ENCODE results near the gene ATRIP. TPM values are rescaled to one million over a fixed set of nuclear protein-coding genes. Genes with fewer than 3 reads are reported as not detected.

ATRIP gene
- total RNA-seq, 4 donors from 2014 or later, result 7.5 to 10.5 (median 9.3) TPM

DNA sequence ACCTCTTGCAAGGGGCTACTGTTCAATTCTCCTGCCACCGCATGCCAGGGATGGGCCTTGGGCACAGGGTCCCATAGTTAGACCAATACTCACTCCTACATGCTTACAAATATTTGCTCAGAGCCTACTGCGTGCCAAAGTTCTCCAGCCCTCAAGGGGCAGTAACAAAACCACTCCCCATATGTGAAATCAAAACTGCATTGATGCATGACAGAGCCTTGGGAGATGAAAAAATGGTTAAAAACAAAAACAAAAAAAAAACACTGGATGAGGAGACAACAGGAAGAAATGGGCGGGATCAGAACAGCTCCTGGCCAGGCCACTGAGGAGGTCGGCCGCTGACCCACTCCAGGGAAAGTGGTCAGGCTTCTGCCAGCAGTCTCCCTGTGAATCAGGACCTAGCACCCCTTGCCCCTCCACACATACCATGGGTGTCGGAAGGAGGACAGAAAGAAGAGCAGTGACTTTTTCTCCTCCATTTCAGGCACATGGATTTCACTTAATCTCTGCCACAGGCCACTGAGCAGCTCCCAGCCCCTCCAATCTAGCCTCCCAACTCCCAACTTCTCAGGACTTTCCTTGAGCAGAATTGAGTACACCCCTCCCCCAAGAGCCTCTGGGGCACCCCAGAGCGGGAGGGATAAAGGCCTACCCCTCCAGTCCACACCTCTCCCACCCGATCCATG lies 19.4 kb upstream of the ATRIP start:
- H3K4me3 ChIP-seq, result peak overlapping the region in 3 of 4 donors; percentile 27 to 78 (median 74)
- no peaks in the 10 kb centered on the region for H3K9me3 ChIP-seq
- peaks cover 0 to 89% (median 41%) of the 10 kb centered on the region in 4 donors for H3K4me1 ChIP-seq
- no peaks in the 10 kb centered on the region for H3K27me3 ChIP-seq
- peak overlapping the region; percentile 95 to 98 (median 96) for H3K27ac ChIP-seq
- DNase-seq (ENCODE audit: low spot score in 2 of 2), result no peak
- H3K36me3 ChIP-seq, result peaks cover 0 to 20% (median 3%) of the 10 kb centered on the region in 3 donors
- TF ChIP-seq, protein P1, sequence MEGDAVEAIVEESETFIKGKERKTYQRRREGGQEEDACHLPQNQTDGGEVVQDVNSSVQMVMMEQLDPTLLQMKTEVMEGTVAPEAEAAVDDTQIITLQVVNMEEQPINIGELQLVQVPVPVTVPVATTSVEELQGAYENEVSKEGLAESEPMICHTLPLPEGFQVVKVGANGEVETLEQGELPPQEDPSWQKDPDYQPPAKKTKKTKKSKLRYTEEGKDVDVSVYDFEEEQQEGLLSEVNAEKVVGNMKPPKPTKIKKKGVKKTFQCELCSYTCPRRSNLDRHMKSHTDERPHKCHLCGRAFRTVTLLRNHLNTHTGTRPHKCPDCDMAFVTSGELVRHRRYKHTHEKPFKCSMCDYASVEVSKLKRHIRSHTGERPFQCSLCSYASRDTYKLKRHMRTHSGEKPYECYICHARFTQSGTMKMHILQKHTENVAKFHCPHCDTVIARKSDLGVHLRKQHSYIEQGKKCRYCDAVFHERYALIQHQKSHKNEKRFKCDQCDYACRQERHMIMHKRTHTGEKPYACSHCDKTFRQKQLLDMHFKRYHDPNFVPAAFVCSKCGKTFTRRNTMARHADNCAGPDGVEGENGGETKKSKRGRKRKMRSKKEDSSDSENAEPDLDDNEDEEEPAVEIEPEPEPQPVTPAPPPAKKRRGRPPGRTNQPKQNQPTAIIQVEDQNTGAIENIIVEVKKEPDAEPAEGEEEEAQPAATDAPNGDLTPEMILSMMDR (IDR thresholded peaks at IDR 0.05), result no peak
- TF ChIP-seq POLR2A (IDR thresholded peaks at IDR 0.05), result peak in 1 of 2 donors; percentile 46
- TF ChIP-seq EP300 (IDR thresholded peaks at IDR 0.05), result peak in 1 of 2 donors; percentile 50
- 19 to 26% methylated on average over 8 of the region's 8 CpGs for WGBS, 2 donors

DNA sequence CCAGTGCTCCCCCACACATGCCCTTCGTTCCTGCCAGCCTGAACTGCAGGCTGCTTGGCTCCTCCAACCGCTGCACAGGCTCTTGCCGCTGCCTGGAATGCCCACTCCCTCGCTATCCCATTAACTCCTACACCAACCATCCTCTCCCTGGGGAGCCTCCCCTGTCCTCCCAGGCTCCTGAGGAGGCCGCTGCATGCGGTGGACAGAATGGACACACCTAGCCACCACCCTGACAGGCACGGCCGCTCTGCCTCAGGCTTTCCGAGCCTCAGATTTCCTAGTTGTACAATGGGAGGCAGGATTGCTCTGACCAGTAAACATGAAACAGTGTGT lies 18.9 kb upstream of the ATRIP start:
- Histone ChIP-seq H3K36me3 (peaks cover 0 to 21% (median 3%) of the 10 kb centered on the region in 3 donors), H3K4me1 (peaks cover 0 to 89% (median 41%) of the 10 kb centered on the region in 4 donors), H3K27me3 (no peaks in the 10 kb centered on the region), H3K9me3 (no peaks in the 10 kb centered on the region), H3K27ac (peak overlapping the region; percentile 95 to 98 (median 96)), H3K4me3 (peak overlapping the region in 3 of 4 donors; percentile 27 to 78 (median 74))
- no peak for TF ChIP-seq POLR2A (IDR thresholded peaks at IDR 0.05)
- TF ChIP-seq EP300 (IDR thresholded peaks at IDR 0.05), result no peak
- TF ChIP-seq, protein P1 (IDR thresholded peaks at IDR 0.05), result no peak
- no peak for DNase-seq (ENCODE audit: low spot score in 2 of 2)
- WGBS, 2 donors, result 56 to 60% methylated on average over 9 of the region's 9 CpGs

DNA sequence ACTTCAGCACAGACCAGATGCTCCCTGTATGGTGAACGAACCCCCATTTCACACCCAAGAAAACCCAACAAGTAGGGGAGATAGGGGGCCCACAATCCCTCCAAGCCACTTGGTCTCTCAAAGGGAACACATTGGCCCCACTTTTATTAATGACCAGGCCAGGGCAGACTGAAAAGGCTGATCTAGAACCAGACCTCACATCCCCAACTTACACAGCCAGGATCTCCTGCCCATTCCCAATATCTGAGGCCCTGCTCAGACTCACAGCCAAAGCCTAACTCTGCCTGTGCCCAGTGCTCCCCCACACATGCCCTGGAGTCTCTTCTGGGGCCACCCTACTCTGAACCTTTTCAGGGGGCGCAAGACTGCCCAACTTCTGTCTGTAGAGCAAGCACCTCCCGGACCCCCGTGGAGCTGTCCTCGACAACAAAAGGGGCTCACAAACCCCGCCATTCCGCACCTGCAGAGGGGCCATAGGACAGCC lies 18.4 kb upstream of the ATRIP start:
- peaks cover 0 to 89% (median 44%) of the 10 kb centered on the region in 4 donors for H3K4me1 ChIP-seq
- peaks cover 0 to 21% (median 7%) of the 10 kb centered on the region in 3 donors for H3K36me3 ChIP-seq
- TF ChIP-seq EP300 (IDR thresholded peaks at IDR 0.05), result no peak
- DNase-seq (ENCODE audit: low spot score in 2 of 2), result no peak
- no peaks in the 10 kb centered on the region for H3K27me3 ChIP-seq
- no peaks in the 10 kb centered on the region for H3K9me3 ChIP-seq
- H3K27ac ChIP-seq, result peak overlapping the region; percentile 95 to 98 (median 96)
- 79 to 81% methylated on average over 4 to 7 of the region's 7 CpGs for WGBS, 2 donors
- H3K4me3 ChIP-seq, result peak overlapping the region; percentile 74 to 87 (median 80)

DNA sequence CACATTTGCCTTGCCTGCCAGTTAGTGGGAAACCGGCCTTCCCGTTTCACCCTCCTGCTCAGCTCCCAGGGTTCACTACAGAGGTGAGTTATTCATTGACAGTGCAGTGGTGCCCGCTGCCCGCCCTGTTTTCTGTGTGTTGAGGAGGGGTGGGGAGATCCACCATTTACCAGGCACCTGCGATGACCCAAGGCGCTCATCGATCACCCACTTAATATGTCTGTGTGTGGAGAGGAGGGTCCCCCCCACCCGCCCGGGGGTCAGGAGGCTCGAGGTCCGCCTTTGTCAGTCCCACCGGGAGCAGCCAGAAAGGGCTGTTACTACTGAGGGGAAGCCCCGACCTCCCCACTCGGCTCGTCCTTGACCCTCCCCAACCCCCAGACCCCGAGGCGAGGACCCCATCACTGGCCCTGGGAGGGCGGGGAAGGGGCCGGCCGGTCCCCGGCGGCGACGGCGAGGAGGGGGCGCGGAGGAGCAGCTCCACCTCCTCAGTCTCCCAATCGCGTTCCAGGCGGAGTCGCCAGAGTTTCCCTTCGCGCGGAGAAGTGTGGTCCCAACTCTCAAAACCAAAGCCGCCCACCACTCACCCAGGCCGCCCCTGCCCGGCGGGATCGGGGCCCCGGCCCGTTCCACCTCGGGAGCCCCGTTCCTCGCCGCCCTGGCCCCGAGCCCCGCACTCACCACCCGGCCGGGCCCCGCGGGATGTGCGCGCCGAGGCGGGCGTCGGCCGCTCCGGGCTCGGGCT lies 17.8 kb upstream of the ATRIP start:
- H3K36me3 ChIP-seq, result peaks cover 0 to 19% (median 4%) of the 10 kb centered on the region in 3 donors
- TF ChIP-seq POLR2A (IDR thresholded peaks at IDR 0.05) (peak; percentile 46 to 76), EP300 (IDR thresholded peaks at IDR 0.05) (peak in 1 of 2 donors; percentile 69)
- TF ChIP-seq, protein P1 (IDR thresholded peaks at IDR 0.05), result no peak
- 5 to 20% methylated on average over 7 to 33 of the region's 60 CpGs for WGBS, 2 donors
- H3K9me3 ChIP-seq, result no peaks in the 10 kb centered on the region
- H3K27ac ChIP-seq, result peak overlapping the region; percentile 95 to 98 (median 96)
- H3K27me3 ChIP-seq, result no peaks in the 10 kb centered on the region
- peaks cover 0 to 87% (median 44%) of the 10 kb centered on the region in 4 donors for H3K4me1 ChIP-seq
- peak overlapping the region; percentile 74 to 87 (median 80) for H3K4me3 ChIP-seq
- DNase-seq (ENCODE audit: low spot score in 2 of 2), result peak in 1 of 2 donors; percentile 57

DNA sequence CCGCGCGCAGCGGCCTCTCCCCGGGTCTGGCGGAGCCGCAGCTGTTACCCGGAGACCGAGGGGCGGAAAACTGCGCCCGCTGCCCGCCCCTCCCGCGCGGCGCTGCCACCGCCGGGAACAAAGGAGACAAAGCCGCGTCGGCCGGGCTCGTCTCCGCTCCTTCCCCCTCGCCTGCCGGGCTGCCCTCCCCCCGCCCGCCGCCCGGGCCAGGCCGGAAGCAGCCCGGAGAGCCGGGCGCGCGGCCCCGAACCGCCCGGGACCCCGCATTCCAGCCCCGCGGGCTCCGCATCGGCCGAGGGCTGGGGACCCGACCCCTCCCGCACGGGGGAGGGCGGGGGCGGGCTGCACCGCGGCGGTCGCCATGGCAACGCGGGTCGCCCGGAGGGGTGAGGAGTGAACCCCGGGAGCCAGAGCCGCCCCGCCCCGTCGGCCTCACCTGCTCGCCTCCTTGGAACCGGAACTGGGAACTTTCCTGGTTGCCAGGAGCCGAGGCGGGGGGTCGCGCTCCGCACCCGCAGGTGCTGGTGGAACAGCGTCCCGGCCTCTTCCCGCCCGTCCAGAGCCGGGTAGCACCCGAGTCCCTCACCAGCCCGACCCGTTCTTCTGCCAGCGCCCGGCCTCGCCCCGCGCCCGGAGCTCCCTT lies 17.1 kb upstream of the ATRIP start:
- H3K27ac ChIP-seq, result peak overlapping the region; percentile 95 to 98 (median 96)
- DNase-seq (ENCODE audit: low spot score in 2 of 2), result no peak
- 0 to 1% methylated on average over 21 to 22 of the region's 86 CpGs for WGBS, 2 donors
- H3K4me3 ChIP-seq, result peak overlapping the region; percentile 74 to 87 (median 80)
- H3K36me3 ChIP-seq, result peaks cover 0 to 17% (median 4%) of the 10 kb centered on the region in 3 donors
- H3K4me1 ChIP-seq, result peaks cover 0 to 87% (median 43%) of the 10 kb centered on the region in 4 donors
- no peaks in the 10 kb centered on the region for H3K9me3 ChIP-seq
- no peaks in the 10 kb centered on the region for H3K27me3 ChIP-seq
- TF ChIP-seq, protein P1 (IDR thresholded peaks at IDR 0.05), result peak in 2 of 5 experiments; percentile 19 to 25
- TF ChIP-seq POLR2A (IDR thresholded peaks at IDR 0.05), result peak in 1 of 2 donors; percentile 19
- no peak for TF ChIP-seq EP300 (IDR thresholded peaks at IDR 0.05)

Data from tibial nerve (tissue), 4 donors.